ENCODE results near the gene PTTG1IP. TPM values are rescaled to one million over a fixed set of nuclear protein-coding genes. Genes with fewer than 3 reads are reported as not detected.
A peak's percentile ranks its signal among the peaks of the same experiment; 100 is the strongest.

Gene PTTG1IP
- total and polyA plus RNA-seq, 2 of the 13 experiments (the other 11 are each of a cell fraction or from before 2014, with no cell fraction given): 161 to 700 TPM

DNA sequence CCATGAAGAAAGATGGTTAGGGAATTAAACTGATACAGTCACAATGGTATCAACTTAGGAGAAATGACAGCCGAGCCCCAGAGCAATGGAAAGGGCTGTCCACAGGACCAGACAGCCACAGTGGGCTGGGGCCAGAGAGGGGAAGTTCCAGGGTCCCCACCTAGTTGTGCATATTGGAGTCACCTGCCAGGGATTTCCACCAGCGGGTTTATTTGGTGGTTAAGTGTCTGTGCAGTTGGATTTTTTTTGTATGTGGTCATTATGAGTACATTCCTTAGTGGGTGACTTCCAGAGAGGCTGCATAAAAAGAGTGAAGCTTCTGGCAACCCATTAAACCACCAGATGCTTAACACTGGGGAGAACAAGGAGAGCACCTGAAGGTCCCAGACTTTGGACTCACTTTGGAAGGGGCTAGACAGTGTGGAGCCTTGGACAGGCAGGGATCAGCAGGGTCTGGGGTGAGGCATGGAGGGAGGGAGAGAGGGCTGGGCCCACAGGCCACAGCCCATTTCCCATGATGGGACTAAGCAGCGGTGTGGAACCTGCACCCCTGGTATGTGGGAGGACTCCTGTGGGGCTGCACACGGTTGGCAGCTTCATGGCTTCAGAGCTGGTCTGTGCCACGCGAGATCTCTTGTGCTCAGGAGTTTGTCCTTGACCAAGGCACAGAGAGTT lies 7.8 kb upstream of the PTTG1IP start (continued):
- peak; percentile 87 for TF ChIP-seq ZBTB33 (CRISPR knock-in tag; IDR thresholded peaks at IDR 0.05)
- peak; percentile 72 for TF ChIP-seq TEAD3 (CRISPR knock-in tag; optimal IDR thresholded peaks at IDR 0.05; ENCODE audit: borderline replicate concordance)
- TF ChIP-seq EP300 (IDR thresholded peaks at IDR 0.05; ENCODE audit: low read depth in 2 of 2, low read length in 2 of 2): 0 out of 4 replicates have a peak, but pooled peaks of 1 of the 2 experiments have one; percentile 4
- TF ChIP-seq EP300 (CRISPR knock-in tag; IDR thresholded peaks at IDR 0.05; ENCODE audit: borderline replicate concordance): no peak
- 0 out of 2 replicates have a peak, but pooled peaks have one; percentile 38 for TF ChIP-seq ZNF501 (CRISPR knock-in tag; IDR thresholded peaks at IDR 0.05)
- TF ChIP-seq TBP (CRISPR knock-in tag; IDR thresholded peaks at IDR 0.05): peak; percentile 51; the same call in 1 of the 2 replicates
- peak; percentile 25; the same call in 1 of the 2 replicates for TF ChIP-seq HOXA3 (CRISPR knock-in tag; IDR thresholded peaks at IDR 0.05)
- TF ChIP-seq ZNF549 (CRISPR knock-in tag; IDR thresholded peaks at IDR 0.05): no peak
- TF ChIP-seq ZBTB10 (CRISPR knock-in tag; IDR thresholded peaks at IDR 0.05; ENCODE audit: borderline replicate concordance): 0 out of 2 replicates have a peak, but pooled peaks have one; percentile 20
- TF ChIP-seq, protein P1, sequence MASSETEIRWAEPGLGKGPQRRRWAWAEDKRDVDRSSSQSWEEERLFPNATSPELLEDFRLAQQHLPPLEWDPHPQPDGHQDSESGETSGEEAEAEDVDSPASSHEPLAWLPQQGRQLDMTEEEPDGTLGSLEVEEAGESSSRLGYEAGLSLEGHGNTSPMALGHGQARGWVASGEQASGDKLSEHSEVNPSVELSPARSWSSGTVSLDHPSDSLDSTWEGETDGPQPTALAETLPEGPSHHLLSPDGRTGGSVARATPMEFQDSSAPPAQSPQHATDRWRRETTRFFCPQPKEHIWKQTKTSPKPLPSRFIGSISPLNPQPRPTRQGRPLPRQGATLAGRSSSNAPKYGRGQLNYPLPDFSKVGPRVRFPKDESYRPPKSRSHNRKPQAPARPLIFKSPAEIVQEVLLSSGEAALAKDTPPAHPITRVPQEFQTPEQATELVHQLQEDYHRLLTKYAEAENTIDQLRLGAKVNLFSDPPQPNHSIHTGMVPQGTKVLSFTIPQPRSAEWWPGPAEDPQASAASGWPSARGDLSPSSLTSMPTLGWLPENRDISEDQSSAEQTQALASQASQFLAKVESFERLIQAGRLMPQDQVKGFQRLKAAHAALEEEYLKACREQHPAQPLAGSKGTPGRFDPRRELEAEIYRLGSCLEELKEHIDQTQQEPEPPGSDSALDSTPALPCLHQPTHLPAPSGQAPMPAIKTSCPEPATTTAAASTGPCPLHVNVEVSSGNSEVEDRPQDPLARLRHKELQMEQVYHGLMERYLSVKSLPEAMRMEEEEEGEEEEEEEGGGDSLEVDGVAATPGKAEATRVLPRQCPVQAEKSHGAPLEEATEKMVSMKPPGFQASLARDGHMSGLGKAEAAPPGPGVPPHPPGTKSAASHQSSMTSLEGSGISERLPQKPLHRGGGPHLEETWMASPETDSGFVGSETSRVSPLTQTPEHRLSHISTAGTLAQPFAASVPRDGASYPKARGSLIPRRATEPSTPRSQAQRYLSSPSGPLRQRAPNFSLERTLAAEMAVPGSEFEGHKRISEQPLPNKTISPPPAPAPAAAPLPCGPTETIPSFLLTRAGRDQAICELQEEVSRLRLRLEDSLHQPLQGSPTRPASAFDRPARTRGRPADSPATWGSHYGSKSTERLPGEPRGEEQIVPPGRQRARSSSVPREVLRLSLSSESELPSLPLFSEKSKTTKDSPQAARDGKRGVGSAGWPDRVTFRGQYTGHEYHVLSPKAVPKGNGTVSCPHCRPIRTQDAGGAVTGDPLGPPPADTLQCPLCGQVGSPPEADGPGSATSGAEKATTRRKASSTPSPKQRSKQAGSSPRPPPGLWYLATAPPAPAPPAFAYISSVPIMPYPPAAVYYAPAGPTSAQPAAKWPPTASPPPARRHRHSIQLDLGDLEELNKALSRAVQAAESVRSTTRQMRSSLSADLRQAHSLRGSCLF (CRISPR knock-in tag; IDR thresholded peaks at IDR 0.05; ENCODE audit: borderline replicate concordance): 0 out of 2 replicates have a peak, but pooled peaks have one; percentile 24
- TF ChIP-seq LCORL (IDR thresholded peaks at IDR 0.05): no peak
- peak; percentile 36; the same call in 1 of the 2 replicates for TF ChIP-seq LCORL (CRISPR knock-in tag; IDR thresholded peaks at IDR 0.05)
- TF ChIP-seq SRSF1 (optimal IDR thresholded peaks at IDR 0.05; ENCODE audit: low read depth, low read length): peak; percentile 45
- peak; percentile 92 for TF ChIP-seq ZNF263 (CRISPR knock-in tag; IDR thresholded peaks at IDR 0.05)
- TF ChIP-seq YEATS4 (CRISPR knock-in tag; IDR thresholded peaks at IDR 0.05; ENCODE audit: borderline replicate concordance): 0 out of 2 replicates have a peak, but pooled peaks have one; percentile 24
- 0 out of 2 replicates have a peak, but pooled peaks have one; percentile 30 for TF ChIP-seq FOXC1 (CRISPR knock-in tag; IDR thresholded peaks at IDR 0.05; ENCODE audit: borderline replicate concordance)
- TF ChIP-seq, protein P2, sequence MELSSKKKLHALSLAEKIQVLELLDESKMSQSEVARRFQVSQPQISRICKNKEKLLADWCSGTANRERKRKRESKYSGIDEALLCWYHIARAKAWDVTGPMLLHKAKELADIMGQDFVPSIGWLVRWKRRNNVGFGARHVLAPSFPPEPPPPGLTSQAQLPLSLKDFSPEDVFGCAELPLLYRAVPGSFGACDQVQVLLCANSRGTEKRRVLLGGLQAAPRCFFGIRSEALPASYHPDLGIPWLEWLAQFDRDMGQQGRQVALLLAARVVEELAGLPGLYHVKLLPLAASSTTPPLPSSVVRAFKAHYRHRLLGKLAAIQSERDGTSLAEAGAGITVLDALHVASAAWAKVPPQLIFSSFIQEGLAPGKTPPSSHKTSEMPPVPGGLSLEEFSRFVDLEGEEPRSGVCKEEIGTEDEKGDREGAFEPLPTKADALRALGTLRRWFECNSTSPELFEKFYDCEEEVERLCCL (CRISPR knock-in tag; IDR thresholded peaks at IDR 0.05; ENCODE audit: borderline replicate concordance): no peak
- TF ChIP-seq TRIM24 (CRISPR knock-in tag; IDR thresholded peaks at IDR 0.05): no peak

All from HepG2 (cell line).